OCI-LY3 (cell line): Measurements from ENCODE around the gene OLIG2.

ENCODE experiments used
- CTCF ChIP-seq: fragments of 200-600, 300-600 bp; sonication (generic); IDR thresholded peaks from 2 replicates; pipeline ENCODE4 v1.5.1; 2014; ENCODE audit warnings: antibody characterized with exemption, low read length, low read depth
- EZH2phosphoT487 ChIP-seq: fragments of 200-600 bp; shearing (Covaris generic); IDR thresholded peaks from 2 replicates; pipeline ENCODE4 v1.6.1; 2018; ENCODE audit warnings: antibody characterized with exemption, mixed run types, low read depth

GRCh38 chr21:33039536-33039935 is 13.8 kb downstream of the OLIG2 start:
- no peak for TF ChIP-seq CTCF
- no peak for TF ChIP-seq EZH2phosphoT487
